PFSK-1 (cell line): ENCODE data around the gene REPS1.

Experiments used
- FOXP2 ChIP-seq: optimal IDR thresholded peaks from 2 replicates; pipeline ENCODE3; 2011; ENCODE audit warnings: borderline replicate concordance, control low read depth, inconsistent platforms; ENCODE audit not compliant: insufficient read depth; ENCODE audit errors: extremely low read length, extremely low read depth
- POLR2AphosphoS5 ChIP-seq: IDR thresholded peaks from 2 replicates; pipeline ENCODE4 v1.6.1; 2012; ENCODE audit warnings: low read depth, mild to moderate bottlenecking, control low read depth, low read length, moderate library complexity
- SIN3A ChIP-seq: IDR thresholded peaks from 2 replicates; pipeline ENCODE4 v1.6.1; 2012; ENCODE audit warnings: mild to moderate bottlenecking, low read length, moderate library complexity, borderline replicate concordance; ENCODE audit not compliant: insufficient read depth
- TAF1 ChIP-seq: IDR thresholded peaks from 2 replicates; pipeline ENCODE4 v1.6.1; 2012; ENCODE audit warnings: low read length, control low read depth, borderline replicate concordance; ENCODE audit not compliant: insufficient read depth
- TF ChIP-seq, protein P1 (sequence below), 2 experiments: IDR thresholded peaks; 2 replicates each; pipeline versions ENCODE4 v1.6.1 to v1.8.0; 2011 to 2012; ENCODE audit warnings: low read depth in 2 of 2, low read length in 2 of 2, control low read depth in 1 of 2, inconsistent platforms in 1 of 2, mild to moderate bottlenecking in 1 of 2, moderate library complexity in 1 of 2; ENCODE audit not compliant: insufficient read depth in 1 of 2

DNA sequence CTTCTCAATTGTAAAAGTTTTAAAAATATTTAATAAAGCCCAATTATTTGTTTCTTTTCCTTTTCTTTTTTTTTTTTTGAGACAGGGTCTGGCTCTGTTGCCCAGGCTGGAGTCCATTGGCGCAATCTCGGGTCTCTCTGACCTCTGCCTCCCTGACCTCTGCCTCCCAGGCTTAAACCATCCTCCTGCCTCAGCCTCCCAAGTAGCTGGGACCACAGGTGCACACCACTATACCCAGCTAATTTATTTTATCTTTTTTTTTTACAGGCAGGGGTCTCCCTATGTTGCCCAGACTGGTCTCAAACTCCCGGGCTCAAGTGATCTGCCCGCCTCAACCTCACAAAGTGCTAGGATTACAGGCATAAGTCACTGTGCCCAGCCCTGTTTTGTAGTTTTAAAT is 9.8 kb downstream of the REPS1 start:
- TF ChIP-seq POLR2AphosphoS5 (no peak), SIN3A (no peak), TAF1 (no peak), FOXP2 (no peak)
- TF ChIP-seq, protein P1, sequence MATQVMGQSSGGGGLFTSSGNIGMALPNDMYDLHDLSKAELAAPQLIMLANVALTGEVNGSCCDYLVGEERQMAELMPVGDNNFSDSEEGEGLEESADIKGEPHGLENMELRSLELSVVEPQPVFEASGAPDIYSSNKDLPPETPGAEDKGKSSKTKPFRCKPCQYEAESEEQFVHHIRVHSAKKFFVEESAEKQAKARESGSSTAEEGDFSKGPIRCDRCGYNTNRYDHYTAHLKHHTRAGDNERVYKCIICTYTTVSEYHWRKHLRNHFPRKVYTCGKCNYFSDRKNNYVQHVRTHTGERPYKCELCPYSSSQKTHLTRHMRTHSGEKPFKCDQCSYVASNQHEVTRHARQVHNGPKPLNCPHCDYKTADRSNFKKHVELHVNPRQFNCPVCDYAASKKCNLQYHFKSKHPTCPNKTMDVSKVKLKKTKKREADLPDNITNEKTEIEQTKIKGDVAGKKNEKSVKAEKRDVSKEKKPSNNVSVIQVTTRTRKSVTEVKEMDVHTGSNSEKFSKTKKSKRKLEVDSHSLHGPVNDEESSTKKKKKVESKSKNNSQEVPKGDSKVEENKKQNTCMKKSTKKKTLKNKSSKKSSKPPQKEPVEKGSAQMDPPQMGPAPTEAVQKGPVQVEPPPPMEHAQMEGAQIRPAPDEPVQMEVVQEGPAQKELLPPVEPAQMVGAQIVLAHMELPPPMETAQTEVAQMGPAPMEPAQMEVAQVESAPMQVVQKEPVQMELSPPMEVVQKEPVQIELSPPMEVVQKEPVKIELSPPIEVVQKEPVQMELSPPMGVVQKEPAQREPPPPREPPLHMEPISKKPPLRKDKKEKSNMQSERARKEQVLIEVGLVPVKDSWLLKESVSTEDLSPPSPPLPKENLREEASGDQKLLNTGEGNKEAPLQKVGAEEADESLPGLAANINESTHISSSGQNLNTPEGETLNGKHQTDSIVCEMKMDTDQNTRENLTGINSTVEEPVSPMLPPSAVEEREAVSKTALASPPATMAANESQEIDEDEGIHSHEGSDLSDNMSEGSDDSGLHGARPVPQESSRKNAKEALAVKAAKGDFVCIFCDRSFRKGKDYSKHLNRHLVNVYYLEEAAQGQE (IDR thresholded peaks at IDR 0.05; ENCODE audit: insufficient read depth in 1 of 2, low read depth in 2 of 2, low read length in 2 of 2): no peak
